ENCODE data around the gene UBQLN1. TPM values are rescaled to one million over a fixed set of nuclear protein-coding genes. Genes with fewer than 3 reads are reported as not detected.
A peak's percentile ranks its signal among the peaks of the same experiment; 100 is the strongest.

UBQLN1 gene
- total and polyA plus RNA-seq, 9 of the 15 experiments (the other 6 are each of a cell fraction or from before 2014, with no cell fraction given): 7.5 to 120 (median 52.8) TPM

GRCh38 chr9:83707768-83708514 is at the start of gene UBQLN1 (continued):
- TF ChIP-seq RNF219 (CRISPR knock-in tag; IDR thresholded peaks at IDR 0.05) (no peak), POLR2H (tag; IDR thresholded peaks at IDR 0.05; ENCODE audit: low read depth) (peak; percentile 51), E2F5 (CRISPR knock-in tag; IDR thresholded peaks at IDR 0.05) (no peak), CCAR2 (IDR thresholded peaks at IDR 0.05; ENCODE audit: low read depth, low read length) (no peak), MCM5 (IDR thresholded peaks at IDR 0.05; ENCODE audit: low read depth) (no peak), NFYB (IDR thresholded peaks at IDR 0.05; ENCODE audit: extremely low read depth, insufficient read length) (no peak), GABPA (tag; conservative IDR thresholded peaks at IDR 0.05; ENCODE audit: low read depth) (peak; percentile 54), ZNF740 (CRISPR knock-in tag; IDR thresholded peaks at IDR 0.05) (no peak), ZNF740 (tag; IDR thresholded peaks at IDR 0.05) (no peak), PREB (CRISPR knock-in tag; IDR thresholded peaks at IDR 0.05) (no peak), UBTF (IDR thresholded peaks at IDR 0.05; ENCODE audit: borderline replicate concordance in 1 of 2, low read depth in 2 of 2, low read length in 2 of 2) (no peak), DEAF1 (CRISPR knock-in tag; IDR thresholded peaks at IDR 0.05) (no peak), CBX5 (IDR thresholded peaks at IDR 0.05; ENCODE audit: borderline replicate concordance, low read depth) (no peak), ZNF780A (CRISPR knock-in tag; IDR thresholded peaks at IDR 0.05) (no peak), E2F4 (CRISPR knock-in tag; IDR thresholded peaks at IDR 0.05; ENCODE audit: low read depth) (no peak), ILF3 (IDR thresholded peaks at IDR 0.05; ENCODE audit: borderline replicate concordance) (no peak)

Measured in K562 (cell line).